Activated CD4-positive, alpha-beta memory T cell treated with anti-CD3 and anti-CD28 coated beads for 36 hours (primary cell): ENCODE results near the gene ZSCAN29. TPM values are rescaled to one million over a fixed set of nuclear protein-coding genes. Genes with fewer than 3 reads are reported as not detected.
A peak's percentile ranks its signal among the peaks of the same experiment; 100 is the strongest.
"Not testable (repeated sequence)": the region's sequence is repeated elsewhere in the genome, so short reads cannot be mapped to it uniquely, and the experiment has no call there.

ENCODE experiments used
- CTCF ChIA-PET: fragments of 350-600 bp; sonication (Branson Sonifier 250); formaldehyde crosslinking; loops from one replicate; lab custom pipeline; 2021; ENCODE audit warnings: antibody characterized with exemption, inconsistent platforms; lab: Charles Lee
- POLR2A ChIA-PET: fragments of 350-600 bp; sonication (Branson Sonifier 250); formaldehyde crosslinking; loops from one replicate; lab custom pipeline; 2021; ENCODE audit warnings: antibody characterized with exemption; lab: Charles Lee
- DNase-seq: peaks from one replicate; pipeline ENCODE4 v3.0.0-alpha.2; 2020
- H3K27ac Mint-ChIP-seq: one replicate; pipeline ENCODE4 v1.8.0; 2021; ENCODE audit warnings: mixed read lengths
- H3K27me3 Mint-ChIP-seq: one replicate; pipeline ENCODE4 v1.8.0; 2021; ENCODE audit warnings: mixed read lengths
- H3K36me3 Mint-ChIP-seq: one replicate; pipeline ENCODE4 v1.8.0; 2021; ENCODE audit warnings: mixed read lengths
- H3K4me1 Mint-ChIP-seq: one replicate; pipeline ENCODE4 v1.8.0; 2021; ENCODE audit warnings: low read depth, mixed read lengths
- H3K4me3 Mint-ChIP-seq: one replicate; pipeline ENCODE4 v1.8.0; 2021; ENCODE audit warnings: mild to moderate bottlenecking, mixed read lengths
- H3K9me3 Mint-ChIP-seq: one replicate; pipeline ENCODE4 v1.8.0; 2021; ENCODE audit warnings: mixed read lengths
- intact Hi-C: fragments of 100-400 bp; cut with micrococcal nuclease; formaldehyde crosslinking; loops from one replicate; pipeline ENCODE4 v1.15.1; 2023
- total RNA-seq, 2 experiments: library from RNA; stranded (reverse); gene quantifications; one replicate each; pipeline ENCODE4 v1.2.3, GENCODE V29; 2021

ZSCAN29 gene
- total RNA-seq = 10 to 100 TPM; 20.6 to 20.9 TPM

DNA sequence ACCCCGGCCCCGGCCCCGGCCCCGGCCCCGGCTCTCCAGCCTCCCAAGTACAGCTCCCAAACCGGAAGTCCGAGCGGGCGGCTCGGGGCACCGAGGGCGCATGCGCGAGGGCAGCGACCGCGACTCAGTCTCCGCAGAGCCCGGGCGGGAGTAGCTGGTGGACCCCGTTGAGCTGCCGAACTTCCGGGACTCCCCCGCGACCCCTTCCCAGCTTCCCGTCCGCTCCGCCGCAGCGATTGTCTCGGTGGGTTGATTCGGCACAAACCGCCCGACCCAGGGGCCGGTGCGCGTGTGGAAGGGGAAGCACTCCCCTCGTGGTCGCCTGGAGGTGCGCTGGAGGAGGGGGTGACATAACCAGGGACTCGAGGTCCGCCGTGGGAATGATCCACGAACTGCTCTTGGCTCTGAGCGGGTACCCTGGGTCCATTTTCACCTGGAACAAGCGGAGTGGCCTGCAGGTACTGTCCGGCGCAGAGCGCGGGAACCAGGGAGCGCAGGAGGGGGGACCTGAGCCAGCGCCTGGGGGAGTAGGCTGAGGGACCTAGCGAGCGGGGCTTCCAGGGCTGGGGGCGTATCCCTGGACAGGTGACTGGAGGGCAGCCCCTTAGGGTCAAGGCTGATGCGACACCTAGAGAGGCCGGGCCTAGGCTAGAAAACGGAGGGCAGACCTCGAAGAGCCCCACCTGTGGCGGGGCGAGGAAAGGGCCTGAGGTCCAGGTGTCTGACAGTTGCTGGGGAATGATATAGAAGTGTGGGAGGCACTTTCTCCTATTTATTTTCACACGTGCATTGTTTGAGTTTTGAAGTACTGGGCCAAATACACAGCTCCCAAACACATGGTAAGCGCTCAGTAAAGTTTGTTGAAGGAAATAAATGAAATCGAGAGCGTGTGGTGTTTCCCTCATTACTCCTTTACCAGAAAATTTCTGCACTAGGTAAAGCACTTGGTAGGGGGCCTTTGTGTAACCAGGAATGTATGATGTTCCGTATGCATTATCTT, at the start of gene ZSCAN29, which contains the start of gene TUBGCP4:
Gene ZSCAN29, minus strand, starts transcription at position 69 of the 1,000 bp plus-strand sequence. CDS start 1,130 bp downstream, outside the sequence.
Gene TUBGCP4, plus strand, starts transcription at position 127 of the 1,000 bp plus-strand sequence. Its CDS starts 254 bp downstream, at position 381.
- Mint-ChIP-seq H3K4me1 (peaks cover 51% of the 10 kb centered on the region), H3K27ac (peak within 1 kb of the TSS; percentile 75), H3K36me3 (peaks cover 44% of the 10 kb centered on the region), H3K4me3 (peak within 1 kb of the TSS; percentile 90), H3K9me3 (peaks cover 30% of the 10 kb centered on the region), H3K27me3 (no peaks in the 10 kb centered on the region)
- intact Hi-C loops = loop anchor here (1.0 to 10.0 kb wide), 2 partner anchors 41 to 144 kb away; partner anchors contain the start of genes LCMT2 and MAP1A
- ChIA-PET CTCF (interaction anchor here (0.5 to 2.2 kb wide), 12 partner anchors 8 to 914 kb away, joined by 3 to 12 read pairs (median 4); no protein-coding TSS in a partner anchor), POLR2A (interaction anchor here (0.6 to 1.7 kb wide), 6 partner anchors 8 to 1374 kb away, joined by 3 to 8 read pairs (median 4); no protein-coding TSS in a partner anchor)
- peak; percentile 86 for DNase-seq

DNA sequence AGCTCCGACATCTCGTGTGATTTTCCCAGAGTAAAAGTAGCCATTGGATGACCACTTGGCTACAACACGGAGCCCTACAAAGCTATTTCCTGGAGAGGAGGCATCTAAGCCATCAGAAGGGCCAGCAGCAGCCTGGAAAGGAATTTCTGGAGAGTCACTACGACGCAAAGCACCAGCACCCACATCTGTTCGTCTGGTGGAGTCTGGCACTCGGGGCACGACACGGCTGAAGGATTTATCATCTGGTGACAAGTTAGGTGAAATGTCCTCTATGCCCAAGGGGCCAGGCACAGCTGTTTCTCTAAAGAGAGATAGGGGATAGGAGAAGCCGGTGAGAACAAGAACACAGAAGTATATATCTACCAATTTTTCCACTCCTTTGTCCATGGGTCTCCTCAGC, 49.6 kb upstream of the ZSCAN29 start:
- Mint-ChIP-seq H3K36me3 (peaks cover 33% of the 10 kb centered on the region), H3K4me3 (no peak overlapping the region), H3K9me3 (no peaks in the 10 kb centered on the region), H3K4me1 (peaks cover 7% of the 10 kb centered on the region), H3K27me3 (no peaks in the 10 kb centered on the region), H3K27ac (no peak overlapping the region)
- DNase-seq = no peak
- intact Hi-C loops = no loop called here
- ChIA-PET POLR2A (no interaction called here), CTCF (no interaction called here)

DNA sequence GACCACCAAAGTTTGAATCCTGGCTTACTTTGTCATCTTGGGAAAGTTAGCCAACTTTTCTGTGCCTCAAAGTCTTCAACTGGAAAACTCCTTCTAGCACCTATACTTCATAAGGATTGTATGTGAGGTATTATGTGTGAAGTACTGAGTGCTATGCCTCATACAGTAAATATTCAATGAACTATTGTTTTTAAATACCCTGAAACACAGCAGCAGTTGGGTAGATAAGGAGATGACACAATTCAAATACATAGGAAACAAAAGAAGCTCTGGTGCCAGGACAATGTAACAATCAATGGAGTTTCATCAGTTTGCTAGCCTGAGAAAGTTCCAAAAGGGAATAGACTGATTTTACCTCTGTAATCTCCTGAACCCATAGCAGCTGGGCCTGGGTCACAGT, 43.4 kb upstream of the ZSCAN29 start:
- Mint-ChIP-seq H3K4me3 (no peak overlapping the region), H3K4me1 (no peaks in the 10 kb centered on the region), H3K27ac (no peak overlapping the region), H3K9me3 (no peaks in the 10 kb centered on the region), H3K36me3 (peaks cover 40% of the 10 kb centered on the region), H3K27me3 (no peaks in the 10 kb centered on the region)
- ChIA-PET POLR2A (no interaction called here), CTCF (no interaction called here)
- DNase-seq = no peak
- intact Hi-C loops = no loop called here

DNA sequence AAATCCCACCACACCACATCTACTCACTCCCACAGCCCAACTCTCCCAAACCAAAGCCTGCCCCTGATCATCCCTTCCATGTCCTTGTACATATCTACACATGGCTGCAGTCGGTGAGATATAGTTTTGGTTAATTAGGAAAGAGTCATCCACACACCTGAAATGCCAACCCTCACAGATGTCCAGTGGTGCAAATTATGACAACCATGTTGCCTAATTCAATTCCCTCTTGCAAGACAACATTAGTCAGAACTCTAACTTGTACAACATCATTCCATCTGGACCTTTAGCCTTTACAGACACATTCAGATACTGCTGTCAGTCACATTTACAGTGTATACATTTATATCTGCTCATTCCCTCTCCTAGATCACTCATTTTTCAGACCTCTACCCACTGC, 41.3 kb upstream of the ZSCAN29 start:
- Mint-ChIP-seq H3K4me1 (no peaks in the 10 kb centered on the region), H3K27me3 (no peaks in the 10 kb centered on the region), H3K9me3 (no peaks in the 10 kb centered on the region), H3K27ac (no peak overlapping the region), H3K36me3 (peaks cover 50% of the 10 kb centered on the region), H3K4me3 (no peak overlapping the region)
- ChIA-PET CTCF (no interaction called here), POLR2A (no interaction called here)
- intact Hi-C loops = no loop called here
- DNase-seq = no peak

DNA sequence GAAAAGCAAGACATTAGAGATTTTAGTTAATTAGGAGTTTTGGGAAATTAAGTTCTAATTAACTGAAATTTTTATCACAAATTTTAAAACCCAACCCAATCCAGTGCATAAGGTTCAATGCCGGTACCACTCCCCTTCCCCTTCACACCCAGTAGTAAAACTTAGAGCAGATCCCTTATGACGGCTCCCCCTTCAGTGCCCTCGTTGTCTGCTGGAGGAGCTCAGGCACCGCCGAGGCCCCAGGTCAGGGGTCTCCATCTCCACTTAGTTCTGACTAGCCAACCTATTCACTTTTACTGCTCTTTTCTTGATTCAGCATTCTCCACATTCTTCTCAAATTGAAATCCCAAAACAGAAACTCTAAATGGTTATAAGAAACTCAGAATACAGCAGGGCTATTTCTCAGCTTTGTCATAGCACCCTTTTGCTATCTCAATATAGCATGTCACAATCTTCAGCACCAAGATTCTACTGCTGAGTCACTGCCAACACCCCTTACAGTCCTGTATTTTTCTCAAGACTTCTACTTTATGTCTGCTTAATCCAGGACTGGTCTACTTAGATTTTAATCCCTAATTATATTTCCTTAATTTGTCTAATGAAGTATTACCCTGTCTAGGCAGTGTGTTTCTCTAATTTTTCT, 39.9 kb upstream of the ZSCAN29 start:
- H3K4me1 Mint-ChIP-seq = no peaks in the 10 kb centered on the region
- DNase-seq = no peak
- H3K27me3 Mint-ChIP-seq = no peaks in the 10 kb centered on the region
- H3K4me3 Mint-ChIP-seq = no peak overlapping the region
- CTCF ChIA-PET = interaction anchor here (0.9 kb wide), 1 partner anchor 35 kb away, joined by 3 read pairs; no protein-coding TSS in a partner anchor
- peaks cover 53% of the 10 kb centered on the region for H3K36me3 Mint-ChIP-seq
- H3K27ac Mint-ChIP-seq = peak overlapping the region; percentile 25
- POLR2A ChIA-PET = interaction anchor here (0.9 kb wide), 1 partner anchor 24 kb away, joined by 3 read pairs; no protein-coding TSS in a partner anchor
- intact Hi-C loops = no loop called here
- H3K9me3 Mint-ChIP-seq = no peaks in the 10 kb centered on the region

DNA sequence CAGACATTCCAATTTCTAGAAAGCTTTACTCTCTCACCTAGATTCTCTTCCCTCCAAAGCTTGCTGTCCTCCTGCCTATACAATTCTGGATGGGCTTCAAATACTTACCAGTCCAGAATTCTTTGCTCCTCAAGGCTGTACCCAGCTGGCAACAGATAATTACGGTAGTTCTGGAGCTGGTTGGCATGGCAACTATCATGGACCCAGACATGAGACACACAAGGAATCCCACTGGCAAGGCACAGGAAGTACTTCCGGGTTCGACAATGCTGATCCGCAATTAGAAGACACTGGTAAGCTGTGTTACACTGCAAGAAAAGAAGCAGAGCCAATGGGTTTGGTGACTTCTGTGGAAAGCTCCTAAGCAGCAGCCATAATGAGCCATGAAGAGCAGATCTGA, 37.9 kb upstream of the ZSCAN29 start:
- no peak overlapping the region for H3K27ac Mint-ChIP-seq
- H3K4me3 Mint-ChIP-seq = no peak overlapping the region
- CTCF ChIA-PET = no interaction called here
- POLR2A ChIA-PET = no interaction called here
- H3K4me1 Mint-ChIP-seq = no peaks in the 10 kb centered on the region
- peaks cover 50% of the 10 kb centered on the region for H3K36me3 Mint-ChIP-seq
- DNase-seq = no peak
- H3K27me3 Mint-ChIP-seq = no peaks in the 10 kb centered on the region
- H3K9me3 Mint-ChIP-seq = no peaks in the 10 kb centered on the region
- intact Hi-C loops = no loop called here

DNA sequence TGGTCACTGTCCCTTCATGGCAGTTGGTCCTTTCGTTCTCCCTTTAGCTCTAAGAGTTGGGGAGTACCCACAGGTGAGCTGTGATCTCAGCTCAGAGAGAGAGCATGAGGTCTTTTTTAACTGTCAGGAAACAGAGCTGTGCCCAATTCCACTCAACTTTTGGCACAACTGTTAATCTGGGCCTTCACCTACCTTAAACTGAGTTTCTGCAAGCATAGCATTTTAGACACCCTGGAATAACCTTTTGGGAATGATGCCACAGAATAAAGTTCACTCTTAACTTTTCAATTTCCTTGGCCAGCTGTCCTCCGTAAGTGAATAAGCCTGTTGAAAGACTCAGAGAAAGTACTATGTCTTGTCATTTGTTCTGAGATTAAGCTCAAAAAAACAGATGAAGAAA, 36.0 kb upstream of the ZSCAN29 start:
- no peak for DNase-seq
- H3K4me3 Mint-ChIP-seq = no peak overlapping the region
- H3K36me3 Mint-ChIP-seq = peaks cover 44% of the 10 kb centered on the region
- no peaks in the 10 kb centered on the region for H3K27me3 Mint-ChIP-seq
- H3K4me1 Mint-ChIP-seq = no peaks in the 10 kb centered on the region
- ChIA-PET CTCF (interaction anchor here (1.3 kb wide), 1 partner anchor 121 kb away, joined by 4 read pairs; no protein-coding TSS in a partner anchor), POLR2A (no interaction called here)
- intact Hi-C loops = no loop called here
- H3K27ac Mint-ChIP-seq = no peak overlapping the region
- no peaks in the 10 kb centered on the region for H3K9me3 Mint-ChIP-seq

DNA sequence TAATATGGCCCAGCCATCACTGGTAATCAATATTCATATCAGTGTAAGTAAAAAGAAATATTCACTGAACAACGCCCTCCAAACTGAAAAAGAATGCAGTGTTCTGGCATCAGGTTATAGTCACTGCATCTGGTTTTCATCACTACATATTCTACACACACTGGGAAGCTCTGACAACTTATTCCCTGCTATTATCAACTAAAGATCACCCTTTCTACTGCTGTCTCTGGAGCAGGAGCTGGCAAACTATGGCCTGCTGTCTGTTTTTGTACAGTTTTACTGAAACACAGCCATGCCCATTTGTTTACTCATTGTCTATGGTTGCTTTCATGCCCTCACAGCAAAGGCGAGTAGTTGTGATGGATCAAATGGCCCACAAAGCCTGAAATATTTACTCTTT, 35.3 kb upstream of the ZSCAN29 start:
- Mint-ChIP-seq H3K4me1 (no peaks in the 10 kb centered on the region), H3K27me3 (no peaks in the 10 kb centered on the region), H3K9me3 (no peaks in the 10 kb centered on the region), H3K27ac (no peak overlapping the region), H3K4me3 (no peak overlapping the region), H3K36me3 (peaks cover 50% of the 10 kb centered on the region)
- DNase-seq = no peak
- POLR2A ChIA-PET = no interaction called here
- intact Hi-C loops = no loop called here
- CTCF ChIA-PET = interaction anchor here (1.3 kb wide), 1 partner anchor 121 kb away, joined by 4 read pairs; no protein-coding TSS in a partner anchor

DNA sequence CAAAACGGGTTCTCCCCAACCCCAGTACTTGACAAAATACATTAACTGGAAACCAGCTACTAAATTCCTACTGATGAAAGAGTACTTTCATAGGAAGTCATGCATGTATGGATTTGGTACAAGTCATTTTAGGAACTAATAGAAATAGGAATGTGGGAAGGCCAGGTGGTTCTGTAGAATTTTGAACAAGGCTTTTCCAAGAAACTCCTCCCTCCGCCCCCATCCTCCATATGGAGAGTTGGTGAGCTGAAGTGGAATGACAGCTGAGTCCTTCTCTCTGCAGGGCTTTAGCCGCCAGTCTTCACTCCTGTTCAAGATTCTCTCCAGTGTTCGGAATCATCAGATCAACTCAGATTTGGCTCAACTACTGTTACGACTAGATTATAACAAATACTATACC, 33.3 kb upstream of the ZSCAN29 start:
- H3K4me3 Mint-ChIP-seq = no peak overlapping the region
- no peaks in the 10 kb centered on the region for H3K9me3 Mint-ChIP-seq
- intact Hi-C loops = no loop called here
- POLR2A ChIA-PET = no interaction called here
- no peak overlapping the region for H3K27ac Mint-ChIP-seq
- H3K4me1 Mint-ChIP-seq = no peaks in the 10 kb centered on the region
- no peaks in the 10 kb centered on the region for H3K27me3 Mint-ChIP-seq
- CTCF ChIA-PET = no interaction called here
- H3K36me3 Mint-ChIP-seq = peaks cover 46% of the 10 kb centered on the region
- no peak for DNase-seq

DNA sequence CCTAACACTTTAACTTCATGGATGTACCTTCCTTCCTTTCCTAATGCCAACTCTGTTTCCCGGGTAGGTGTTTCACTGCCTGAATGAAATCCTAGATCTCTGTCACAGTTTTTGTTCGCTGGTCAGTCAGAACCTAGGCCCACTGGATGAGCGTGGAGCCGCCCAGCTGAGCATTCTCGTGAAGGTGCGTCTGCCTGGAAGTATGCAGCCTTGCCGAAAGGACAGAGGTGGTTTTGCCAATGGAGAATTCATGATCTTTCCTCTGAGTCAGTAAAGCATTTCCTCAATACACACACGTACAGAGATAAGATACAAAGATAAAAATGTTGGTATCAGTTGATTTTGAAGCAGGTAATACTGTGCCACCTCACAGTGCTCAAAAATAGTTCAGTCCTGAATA, 32.8 kb upstream of the ZSCAN29 start:
- H3K9me3 Mint-ChIP-seq = no peaks in the 10 kb centered on the region
- intact Hi-C loops = no loop called here
- H3K36me3 Mint-ChIP-seq = peaks cover 46% of the 10 kb centered on the region
- CTCF ChIA-PET = no interaction called here
- no peak overlapping the region for H3K27ac Mint-ChIP-seq
- DNase-seq = no peak
- POLR2A ChIA-PET = no interaction called here
- H3K4me1 Mint-ChIP-seq = no peaks in the 10 kb centered on the region
- no peaks in the 10 kb centered on the region for H3K27me3 Mint-ChIP-seq
- H3K4me3 Mint-ChIP-seq = no peak overlapping the region

DNA sequence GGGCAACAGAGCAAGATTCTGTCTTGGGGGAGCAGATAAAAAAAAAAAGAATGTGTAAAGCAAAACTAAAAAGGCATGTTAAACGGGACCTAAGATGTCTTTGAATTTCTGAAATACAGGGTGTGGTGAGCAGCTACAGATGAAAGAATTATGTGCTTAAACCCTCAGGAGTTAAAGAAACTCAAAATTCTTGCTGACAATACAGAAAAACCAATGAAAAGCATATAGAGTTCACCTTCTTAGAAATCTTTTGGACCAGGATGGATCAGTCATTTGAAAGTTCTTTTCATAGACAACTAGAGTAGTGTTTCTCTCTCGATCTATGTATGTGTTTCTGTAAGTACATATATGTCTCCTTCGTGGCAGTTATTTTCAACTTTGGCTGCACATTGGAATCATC, 31.4 kb upstream of the ZSCAN29 start:
- Mint-ChIP-seq H3K36me3 (peaks cover 40% of the 10 kb centered on the region), H3K27ac (no peak overlapping the region), H3K27me3 (no peaks in the 10 kb centered on the region), H3K4me1 (no peaks in the 10 kb centered on the region), H3K4me3 (no peak overlapping the region), H3K9me3 (no peaks in the 10 kb centered on the region)
- no peak for DNase-seq
- intact Hi-C loops = no loop called here
- ChIA-PET POLR2A (interaction anchor here (0.5 to 0.6 kb wide), 2 partner anchors 352 to 926 kb away, joined by 3 to 5 read pairs; no protein-coding TSS in a partner anchor), CTCF (no interaction called here)

DNA sequence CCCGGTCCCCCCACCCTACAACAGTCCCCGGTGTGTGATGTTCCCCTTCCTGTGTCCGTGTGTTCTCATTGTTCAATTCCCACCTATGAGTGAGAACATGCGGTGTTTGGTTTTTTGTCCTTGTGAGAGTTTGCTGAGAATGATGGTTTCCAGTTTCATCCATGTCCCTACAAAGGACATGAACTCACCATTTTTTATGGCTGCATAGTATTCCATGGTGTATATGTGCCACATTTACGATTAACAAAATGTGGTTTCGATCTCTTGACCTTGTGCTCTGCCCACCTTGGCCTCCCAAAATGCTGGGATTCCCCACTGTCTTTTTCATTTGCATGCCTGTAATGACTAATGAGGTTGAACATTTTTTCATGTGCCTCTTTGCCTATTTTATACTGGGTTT, 22.7 kb upstream of the ZSCAN29 start:
- H3K27ac Mint-ChIP-seq, H3K9me3 Mint-ChIP-seq, DNase-seq, H3K4me3 Mint-ChIP-seq, POLR2A ChIA-PET, intact Hi-C loops, H3K4me1 Mint-ChIP-seq, CTCF ChIA-PET, H3K27me3 Mint-ChIP-seq: not testable (repeated sequence)
- peaks cover 41% of the 10 kb centered on the region for H3K36me3 Mint-ChIP-seq
